Parathyroid adenoma (tissue), 2 donors: ENCODE measurements around the gene HOMER1.

Experiments
- H2AFZ ChIP-seq: fragments of 300-600 bp; sonication (generic); one replicate; pipeline ENCODE4 v1.7.0; 2017; ENCODE audit warnings: antibody characterized with exemption, mild to moderate bottlenecking
- H3K27ac ChIP-seq: fragments of 300-600 bp; sonication (generic); one replicate; pipeline ENCODE4 v1.7.0; 2017
- H3K27me3 ChIP-seq: fragments of 300-600 bp; sonication (generic); one replicate; pipeline ENCODE4 v1.7.0; 2017; ENCODE audit warnings: low read length; ENCODE audit not compliant: control insufficient read depth, insufficient read depth
- H3K36me3 ChIP-seq: fragments of 300-600 bp; sonication (generic); one replicate; pipeline ENCODE4 v1.7.0; 2017; ENCODE audit warnings: low read length; ENCODE audit not compliant: control insufficient read depth, insufficient read depth
- H3K4me1 ChIP-seq: fragments of 300-600 bp; sonication (generic); one replicate; pipeline ENCODE4 v1.7.0; 2017; ENCODE audit warnings: control low read depth
- H3K4me2 ChIP-seq: fragments of 300-600 bp; sonication (generic); one replicate; pipeline ENCODE4 v1.7.0; 2017; ENCODE audit warnings: low read length
- H3K4me3 ChIP-seq: fragments of 300-600 bp; sonication (generic); one replicate; pipeline ENCODE4 v1.7.0; 2017; ENCODE audit warnings: low read depth, low read length
- H3K79me2 ChIP-seq: fragments of 300-600 bp; sonication (generic); one replicate; pipeline ENCODE4 v1.7.0; 2017; ENCODE audit warnings: control low read depth
- H3K9ac ChIP-seq: fragments of 300-600 bp; sonication (generic); one replicate; pipeline ENCODE4 v1.7.0; 2017; ENCODE audit warnings: mild to moderate bottlenecking
- H3K9me3 ChIP-seq: fragments of 300-600 bp; sonication (generic); one replicate; pipeline ENCODE4 v1.7.0; 2017; ENCODE audit warnings: low read length; ENCODE audit not compliant: control insufficient read depth
- TF ChIP-seq, protein P1 (sequence below): fragments of 300-600 bp; sonication (generic); IDR thresholded peaks from one replicate; pipeline ENCODE4 v1.7.0; 2017; ENCODE audit warnings: antibody characterized with exemption, mild to moderate bottlenecking
- donor health status: primary hyperparathyroidism.

HOMER1 gene

DNA sequence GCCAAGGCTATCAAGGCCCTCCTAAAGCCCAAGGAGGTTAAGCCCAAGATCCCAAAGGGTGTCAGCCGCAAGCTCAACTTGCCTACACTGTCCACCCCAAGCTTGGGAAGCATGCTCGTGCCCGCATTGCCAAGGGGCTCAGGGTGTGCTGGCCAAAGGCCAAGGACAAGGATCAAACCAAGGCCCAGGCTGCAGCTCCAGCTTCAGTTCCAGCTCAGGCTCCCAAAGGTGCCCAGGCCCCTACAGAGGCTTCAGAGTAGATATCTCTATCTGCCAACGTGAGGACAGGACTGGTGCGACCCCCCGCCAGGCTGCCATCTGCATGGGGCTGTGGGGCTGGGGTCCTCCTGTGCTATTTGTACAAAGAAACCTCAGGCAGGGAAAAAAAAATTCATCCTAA lies 3.3 kb downstream of the HOMER1 start:
- Histone ChIP-seq H3K4me3 (no peak overlapping the region), H3K27me3 (no peaks in the 10 kb centered on the region), H3K9me3 (no peaks in the 10 kb centered on the region), H3K4me2 (no peak overlapping the region), H3K4me1 (peaks cover 10% of the 10 kb centered on the region), H3K36me3 (no peaks in the 10 kb centered on the region), H3K79me2 (no peaks in the 10 kb centered on the region), H3K27ac (no peak overlapping the region), H2AFZ (no peak overlapping the region), H3K9ac (no peak overlapping the region)
- TF ChIP-seq, protein P1, sequence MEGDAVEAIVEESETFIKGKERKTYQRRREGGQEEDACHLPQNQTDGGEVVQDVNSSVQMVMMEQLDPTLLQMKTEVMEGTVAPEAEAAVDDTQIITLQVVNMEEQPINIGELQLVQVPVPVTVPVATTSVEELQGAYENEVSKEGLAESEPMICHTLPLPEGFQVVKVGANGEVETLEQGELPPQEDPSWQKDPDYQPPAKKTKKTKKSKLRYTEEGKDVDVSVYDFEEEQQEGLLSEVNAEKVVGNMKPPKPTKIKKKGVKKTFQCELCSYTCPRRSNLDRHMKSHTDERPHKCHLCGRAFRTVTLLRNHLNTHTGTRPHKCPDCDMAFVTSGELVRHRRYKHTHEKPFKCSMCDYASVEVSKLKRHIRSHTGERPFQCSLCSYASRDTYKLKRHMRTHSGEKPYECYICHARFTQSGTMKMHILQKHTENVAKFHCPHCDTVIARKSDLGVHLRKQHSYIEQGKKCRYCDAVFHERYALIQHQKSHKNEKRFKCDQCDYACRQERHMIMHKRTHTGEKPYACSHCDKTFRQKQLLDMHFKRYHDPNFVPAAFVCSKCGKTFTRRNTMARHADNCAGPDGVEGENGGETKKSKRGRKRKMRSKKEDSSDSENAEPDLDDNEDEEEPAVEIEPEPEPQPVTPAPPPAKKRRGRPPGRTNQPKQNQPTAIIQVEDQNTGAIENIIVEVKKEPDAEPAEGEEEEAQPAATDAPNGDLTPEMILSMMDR = no peak

- TF ChIP-seq, protein P1 = no peak
- Histone ChIP-seq H3K27ac (no peak overlapping the region), H3K4me2 (no peak overlapping the region), H3K4me1 (peaks cover 10% of the 10 kb centered on the region), H3K9ac (no peak overlapping the region), H3K9me3 (no peaks in the 10 kb centered on the region), H3K4me3 (no peak overlapping the region), H2AFZ (no peak overlapping the region), H3K79me2 (no peaks in the 10 kb centered on the region), H3K36me3 (no peaks in the 10 kb centered on the region), H3K27me3 (no peaks in the 10 kb centered on the region)
Measured at GRCh38 chr5:79509244-79509885, 4.6 kb downstream of the HOMER1 start.

DNA sequence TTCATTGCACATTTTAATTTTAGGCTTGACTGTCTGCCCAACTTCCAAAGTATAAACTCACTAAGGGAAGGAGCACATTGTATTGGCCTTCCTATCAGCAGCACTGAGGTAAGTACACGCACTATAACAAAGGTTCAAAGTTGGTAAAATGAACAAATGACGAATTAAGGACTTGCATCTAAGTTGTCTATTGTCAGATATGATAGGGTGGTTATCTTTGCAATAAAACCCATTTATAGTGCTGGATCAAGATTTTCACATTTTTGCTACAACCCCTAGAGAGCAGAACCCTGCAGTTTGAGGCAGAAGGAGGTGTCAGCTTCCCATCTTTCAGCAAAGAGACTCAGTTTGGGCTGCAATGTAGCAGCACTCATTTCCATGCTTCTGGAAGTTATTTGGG lies 5.1 kb downstream of the HOMER1 start:
- H3K4me3 ChIP-seq = no peak overlapping the region
- H3K9me3 ChIP-seq = no peaks in the 10 kb centered on the region
- peak overlapping the region; percentile 8 for H3K27ac ChIP-seq
- no peaks in the 10 kb centered on the region for H3K36me3 ChIP-seq
- peaks cover 2% of the 10 kb centered on the region for H3K79me2 ChIP-seq
- H3K4me1 ChIP-seq = peaks cover 10% of the 10 kb centered on the region
- no peak overlapping the region for H3K4me2 ChIP-seq
- no peak overlapping the region for H3K9ac ChIP-seq
- H3K27me3 ChIP-seq = no peaks in the 10 kb centered on the region
- peak overlapping the region; percentile 19 for H2AFZ ChIP-seq
- TF ChIP-seq, protein P1 = no peak

DNA sequence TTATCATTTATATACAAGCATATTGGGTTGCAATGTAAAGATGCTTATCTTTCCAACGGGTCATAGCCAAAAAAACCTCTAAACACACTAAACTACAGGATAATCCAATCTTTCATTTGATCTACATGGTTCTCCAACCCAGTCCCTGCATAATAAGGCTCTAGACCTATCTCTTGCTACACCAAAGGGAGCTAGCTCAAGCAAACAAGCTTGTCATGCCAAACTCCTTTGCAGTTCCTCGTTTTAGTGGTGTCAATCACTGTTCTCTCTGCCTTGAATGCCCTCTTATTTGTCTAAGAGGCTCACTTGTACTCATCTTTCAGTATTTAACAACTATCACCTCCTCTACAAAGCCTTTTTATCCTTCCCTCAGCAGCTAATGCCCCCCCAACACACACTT lies 5.6 kb downstream of the HOMER1 start:
- H3K9me3 ChIP-seq = no peaks in the 10 kb centered on the region
- H3K4me1 ChIP-seq = peaks cover 10% of the 10 kb centered on the region
- TF ChIP-seq, protein P1 = no peak
- no peak overlapping the region for H3K4me3 ChIP-seq
- H3K27me3 ChIP-seq = no peaks in the 10 kb centered on the region
- H2AFZ ChIP-seq = peak overlapping the region; percentile 19
- no peak overlapping the region for H3K9ac ChIP-seq
- H3K27ac ChIP-seq = peak overlapping the region; percentile 8
- H3K79me2 ChIP-seq = peaks cover 2% of the 10 kb centered on the region
- H3K4me2 ChIP-seq = no peak overlapping the region
- no peaks in the 10 kb centered on the region for H3K36me3 ChIP-seq
